Globus pallidus (tissue), 1 donor: ENCODE measurements around the gene SLC25A13.

Experiments used
- DNase-seq: peaks from one replicate; pipeline ENCODE4 v3.0.0-alpha.2; 2015; ENCODE audit warnings: low spot score

The SLC25A13 gene

DNA sequence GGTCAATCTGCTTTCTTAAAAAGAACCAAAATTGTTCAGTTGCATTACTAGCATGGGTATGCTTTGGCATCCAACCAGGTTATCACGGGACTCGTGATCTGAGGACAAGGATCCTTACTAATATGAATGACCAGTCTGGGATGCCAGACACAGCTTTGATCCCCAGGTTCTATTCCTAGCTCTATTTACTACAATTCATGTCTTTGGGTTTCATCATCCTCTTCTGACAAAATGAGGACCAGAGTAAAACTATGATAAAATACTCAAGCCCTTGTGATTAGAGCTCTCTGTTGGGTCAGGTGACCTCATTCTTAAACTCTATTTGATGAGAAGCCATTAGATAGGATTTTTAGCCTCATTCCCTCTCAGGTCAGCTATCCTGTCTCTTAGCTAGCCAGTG is 119.8 kb downstream of the SLC25A13 start:
- DNase-seq: no peak

DNA sequence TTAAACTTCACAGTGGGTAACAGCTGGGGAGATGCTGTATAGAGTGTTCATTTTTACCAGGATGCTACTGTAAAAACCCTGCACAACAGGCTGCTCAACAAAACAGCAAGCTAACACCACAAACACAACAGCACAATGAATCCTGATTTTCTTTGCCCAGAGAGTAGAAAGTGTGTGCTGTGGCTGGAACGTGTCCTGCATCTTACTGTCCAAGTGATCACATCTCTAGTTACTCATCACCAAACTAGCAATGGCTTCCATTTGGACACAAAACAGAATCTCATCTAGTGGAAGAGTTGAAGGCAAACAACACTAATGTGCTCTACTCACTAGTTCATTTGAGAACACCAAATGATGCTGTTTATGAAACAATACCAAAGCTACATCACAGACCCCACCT is 121.2 kb downstream of the SLC25A13 start:
- DNase-seq: no peak

DNA sequence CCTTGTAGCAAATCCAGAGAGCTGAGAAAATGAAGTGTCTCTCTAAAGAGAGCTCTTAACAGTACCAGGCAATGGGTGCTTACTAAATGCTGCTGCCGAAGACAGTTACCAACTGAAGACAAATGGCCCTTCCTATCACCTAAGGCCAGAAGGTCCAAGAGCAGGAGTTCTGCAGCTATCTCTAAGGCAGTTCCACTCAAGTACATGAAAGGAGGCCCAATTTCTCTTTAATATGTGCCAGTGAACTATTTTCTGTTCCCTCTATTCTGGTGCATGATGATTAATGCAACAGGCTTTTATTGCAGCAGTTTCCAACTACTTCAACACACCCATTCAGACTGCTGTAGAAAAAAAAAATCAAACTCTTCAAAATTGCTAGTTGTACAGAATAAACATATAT is 122.5 kb downstream of the SLC25A13 start:
- DNase-seq: no peak

- no peak for DNase-seq
Observed at GRCh38 chr7:96198047-96198636, 123.8 kb downstream of the SLC25A13 start.

GRCh38 chr7:96196676-96197075 is 125.2 kb downstream of the SLC25A13 start:
- DNase-seq: no peak

GRCh38 chr7:96189129-96189820 is 132.6 kb downstream of the SLC25A13 start:
- no peak for DNase-seq

- DNase-seq: peak; percentile 42
Observed at GRCh38 chr7:96188591-96188991, 133.3 kb downstream of the SLC25A13 start.

DNA sequence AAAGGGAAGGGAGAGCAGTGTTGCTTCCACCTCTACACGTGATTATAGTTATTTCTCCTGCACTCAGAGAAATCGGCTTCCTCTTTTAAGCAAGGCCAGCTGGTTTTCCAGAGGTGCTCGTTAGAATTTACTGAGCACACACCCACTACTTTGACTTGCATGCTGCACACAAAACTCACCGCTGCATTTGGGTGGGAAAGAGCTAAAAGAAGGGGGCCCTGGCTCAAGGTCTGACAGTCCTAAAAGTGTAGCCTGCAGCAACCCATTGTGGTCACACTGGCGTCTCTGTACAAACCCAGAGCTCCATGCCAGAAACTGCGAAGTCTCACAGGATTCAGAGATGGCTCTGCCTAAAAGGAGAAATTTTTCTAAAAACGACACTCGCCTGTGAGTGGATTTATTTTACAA is 133.7 kb downstream of the SLC25A13 start:
- DNase-seq: peak; percentile 30

- no peak for DNase-seq
Observed at GRCh38 chr7:96187735-96188134, 134.2 kb downstream of the SLC25A13 start.

GRCh38 chr7:96184783-96185182 is 137.1 kb downstream of the SLC25A13 start:
- no peak for DNase-seq

- no peak for DNase-seq
Observed at GRCh38 chr7:96183163-96183670, 138.7 kb downstream of the SLC25A13 start.

GRCh38 chr7:96182424-96183158 is 139.3 kb downstream of the SLC25A13 start:
- no peak for DNase-seq

- DNase-seq: no peak
Observed at GRCh38 chr7:96181174-96181573, 140.7 kb downstream of the SLC25A13 start.

GRCh38 chr7:96179837-96180236 is 142.1 kb downstream of the SLC25A13 start:
- DNase-seq: no peak

- no peak for DNase-seq
Observed at GRCh38 chr7:96179341-96179740, 142.6 kb downstream of the SLC25A13 start.

- no peak for DNase-seq
Observed at GRCh38 chr7:96178581-96178980, 143.3 kb downstream of the SLC25A13 start.

GRCh38 chr7:96177353-96177752 is 144.5 kb downstream of the SLC25A13 start:
- DNase-seq: no peak

GRCh38 chr7:96174812-96175211 is 147.1 kb downstream of the SLC25A13 start:
- DNase-seq: peak; percentile 61

GRCh38 chr7:96173781-96174180 is 148.1 kb downstream of the SLC25A13 start:
- DNase-seq: peak; percentile 74

- peak; percentile 69 for DNase-seq
Observed at GRCh38 chr7:96169439-96169838, 152.5 kb downstream of the SLC25A13 start.

GRCh38 chr7:96167424-96167823 is 154.5 kb downstream of the SLC25A13 start:
- DNase-seq: no peak

DNA sequence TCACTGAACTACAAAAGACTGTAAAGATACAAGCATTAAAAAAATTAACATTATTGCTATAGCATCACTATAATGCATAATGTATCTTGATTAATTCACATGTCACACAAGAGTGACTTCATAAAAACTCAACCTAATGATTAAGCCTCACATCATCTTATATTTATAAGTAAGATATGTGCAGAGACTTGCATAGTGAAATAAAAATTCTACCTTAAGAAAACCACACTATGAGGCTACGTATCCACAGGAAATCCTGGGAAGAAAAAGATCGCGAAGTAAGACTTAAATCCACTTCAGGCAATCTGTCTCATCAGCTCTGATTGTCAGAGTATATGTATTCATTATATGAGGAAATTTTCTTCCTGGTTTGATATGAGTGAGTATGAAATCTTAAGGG is 160.0 kb downstream of the SLC25A13 start:
- no peak for DNase-seq

GRCh38 chr7:96157856-96158255 is 164.0 kb downstream of the SLC25A13 start:
- DNase-seq: no peak
